IPS-11a (cell line): Measurements from ENCODE around the gene SPATA46.
"Not testable (repeated sequence)": the region's sequence is repeated elsewhere in the genome, so short reads cannot be mapped to it uniquely, and the experiment has no call there.

Source experiments
- H3K4me3 ChIP-seq: one replicate; pipeline ENCODE4 v1.5.1; 2013; ENCODE audit warnings: low read depth, low read length, control low read depth

SPATA46 gene, protein sequence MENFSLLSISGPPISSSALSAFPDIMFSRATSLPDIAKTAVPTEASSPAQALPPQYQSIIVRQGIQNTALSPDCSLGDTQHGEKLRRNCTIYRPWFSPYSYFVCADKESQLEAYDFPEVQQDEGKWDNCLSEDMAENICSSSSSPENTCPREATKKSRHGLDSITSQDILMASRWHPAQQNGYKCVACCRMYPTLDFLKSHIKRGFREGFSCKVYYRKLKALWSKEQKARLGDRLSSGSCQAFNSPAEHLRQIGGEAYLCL

DNA sequence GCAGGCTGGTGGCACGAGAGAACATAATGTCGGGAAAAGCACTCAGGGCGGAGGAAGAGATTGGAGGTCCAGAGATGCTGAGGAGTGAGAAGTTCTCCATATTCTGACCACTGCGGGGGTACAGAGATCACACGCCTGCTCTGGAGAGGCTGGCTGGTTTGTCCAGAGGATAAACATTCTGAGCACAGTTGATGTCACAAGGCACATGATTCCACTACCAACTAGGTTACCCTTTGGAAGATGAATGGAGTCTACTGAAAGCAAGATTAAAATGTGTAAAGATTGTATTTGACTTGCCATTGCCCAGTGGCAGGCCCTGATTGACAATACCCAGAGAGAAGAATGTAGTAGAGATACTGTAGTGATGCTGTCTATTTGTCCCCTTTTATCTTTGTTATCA, at the start of gene SPATA46:
TSS of gene SPATA46 (minus strand) at position 164 of the 400 bp plus-strand sequence. CDS start at position 100, 64 bp downstream.
- H3K4me3 ChIP-seq = no peak within 1 kb of the TSS

DNA sequence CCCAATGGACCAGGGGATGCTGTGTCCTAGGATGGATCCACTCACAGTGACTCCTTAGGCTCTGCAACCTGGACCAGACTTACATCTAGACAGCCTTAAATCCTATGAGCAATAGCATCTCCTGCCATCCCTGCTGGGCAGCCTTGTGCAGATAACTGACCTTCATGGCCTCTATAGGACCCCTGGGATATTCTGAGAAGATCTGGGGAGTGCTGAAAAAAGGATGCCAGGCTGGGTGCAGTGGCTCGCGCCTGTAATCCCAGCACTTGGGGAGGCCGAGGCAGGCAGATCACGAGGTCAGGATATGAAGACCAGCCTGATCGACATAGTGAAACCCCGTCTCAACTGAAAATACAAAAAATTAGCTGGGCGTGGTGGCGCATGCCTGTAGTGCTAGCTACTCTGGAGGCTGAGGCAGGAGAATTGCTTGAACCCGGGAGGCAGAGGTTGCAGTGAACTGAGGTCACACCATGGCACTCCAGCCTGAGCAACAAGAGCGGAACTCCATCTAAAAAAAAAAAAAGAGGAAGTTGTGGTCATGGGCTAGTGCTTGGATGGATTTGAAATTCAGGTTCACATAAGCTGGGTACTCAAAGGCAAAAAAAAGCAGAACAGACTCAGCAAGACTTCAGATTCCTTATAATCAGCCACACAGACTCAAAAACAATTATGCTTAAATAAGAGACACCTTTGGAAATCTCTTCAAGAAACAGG, 46.2 kb upstream of the SPATA46 start:
- no peak overlapping the region for H3K4me3 ChIP-seq

DNA sequence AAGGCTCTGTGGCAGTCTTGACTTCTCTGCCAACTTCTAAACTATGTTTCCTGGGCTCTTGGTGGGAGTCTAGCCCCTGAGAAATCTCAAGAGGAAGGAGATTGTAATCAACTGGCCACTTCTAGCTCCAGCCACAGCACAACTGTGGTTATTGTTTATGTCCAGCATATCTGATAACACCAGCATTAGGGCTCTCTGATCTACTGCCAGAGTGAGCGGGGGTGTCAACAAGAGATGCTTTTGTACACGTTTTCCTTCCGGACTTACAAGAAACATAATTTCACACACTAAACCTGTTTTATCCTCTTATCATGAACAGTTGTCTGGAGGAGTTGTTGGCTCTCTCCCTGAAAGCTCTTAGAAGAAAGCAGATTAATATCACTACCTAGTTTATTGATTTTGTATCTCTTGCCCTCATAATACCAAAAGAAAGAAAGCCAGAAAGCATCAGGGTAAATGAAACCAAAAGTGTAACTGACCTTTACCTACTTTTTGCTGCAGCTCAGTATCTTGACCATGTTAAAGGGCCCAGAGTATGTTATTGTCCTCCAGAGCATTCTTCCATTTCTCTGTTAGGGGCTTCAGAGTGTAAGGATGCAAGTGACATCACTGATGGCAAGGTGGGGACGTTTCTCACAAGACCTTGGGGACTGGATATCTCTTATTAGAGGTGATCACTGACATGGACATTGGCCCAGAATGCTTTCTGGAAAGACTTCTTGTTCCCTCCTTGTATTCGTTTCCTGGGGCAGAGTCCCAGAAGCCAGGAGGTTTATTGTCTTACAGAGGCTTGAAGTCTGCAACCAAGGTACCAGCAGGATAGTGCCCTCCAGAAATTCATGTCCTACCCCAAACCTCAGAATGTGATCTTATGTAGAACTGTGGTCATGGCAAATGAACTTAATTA, 44.9 kb upstream of the SPATA46 start:
- H3K4me3 ChIP-seq = no peak overlapping the region

DNA sequence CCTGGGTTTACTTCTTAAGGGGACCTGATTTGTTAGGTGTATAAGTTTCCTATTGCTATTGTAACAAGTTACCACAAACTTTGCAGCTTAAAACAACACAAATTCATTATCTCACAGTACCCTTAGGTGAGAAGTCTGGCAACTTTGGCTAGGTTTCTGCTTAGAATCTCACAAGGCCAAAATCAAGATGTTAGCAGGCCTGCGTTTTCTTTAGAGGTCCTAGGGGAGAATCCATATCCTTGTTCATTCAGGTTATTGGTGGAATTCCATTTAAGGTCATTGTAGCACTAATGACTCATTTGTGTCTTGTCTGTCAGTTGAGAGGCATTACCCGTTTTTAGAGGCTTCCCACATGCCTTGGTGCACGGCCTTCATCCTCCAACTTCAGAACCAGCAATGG, 43.5 kb upstream of the SPATA46 start:
- no peak overlapping the region for H3K4me3 ChIP-seq

DNA sequence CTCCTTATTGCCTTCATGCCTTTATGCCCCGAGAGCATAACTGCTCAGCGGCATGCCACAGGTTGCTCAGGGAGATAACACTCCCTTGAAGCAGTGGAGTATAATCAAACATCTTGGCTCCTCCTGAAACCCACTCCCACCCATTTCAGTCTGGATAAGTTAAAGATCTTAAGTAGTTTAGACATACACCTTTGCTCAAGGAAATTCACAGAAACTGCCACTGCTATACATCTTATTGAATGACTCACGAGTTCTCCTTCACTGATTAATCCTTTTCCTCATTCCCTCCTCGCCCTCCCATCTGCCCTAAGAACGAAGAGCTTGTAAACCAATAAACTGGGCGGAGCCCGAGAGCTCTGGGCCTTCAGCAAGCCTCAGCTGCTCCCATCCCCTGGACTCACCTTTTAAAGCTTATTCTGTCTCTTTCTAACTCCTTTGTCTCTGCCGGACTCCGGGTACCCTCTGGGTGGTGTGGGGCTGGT, 42.8 kb upstream of the SPATA46 start:
- H3K4me3 ChIP-seq = not testable (repeated sequence)

DNA sequence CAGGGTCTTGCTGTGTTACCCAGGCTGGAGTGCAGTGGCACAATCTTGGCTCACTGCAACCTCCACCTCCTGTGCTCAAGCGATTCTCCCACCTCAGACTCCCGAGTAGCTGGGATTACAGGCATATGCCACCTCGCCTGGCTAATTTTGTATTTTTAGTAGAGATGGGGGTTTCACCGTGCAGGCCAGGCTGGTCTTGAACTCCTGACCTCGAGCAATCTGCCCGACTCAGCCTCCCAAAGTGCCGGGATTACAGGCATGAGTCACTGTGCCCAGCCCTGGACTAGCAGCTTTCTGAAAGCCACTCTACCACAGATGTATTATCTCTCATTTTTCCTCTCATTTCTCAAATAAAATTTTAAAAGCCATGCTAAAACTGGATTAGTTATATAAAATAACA, 41.9 kb upstream of the SPATA46 start:
- not testable (repeated sequence) for H3K4me3 ChIP-seq

DNA sequence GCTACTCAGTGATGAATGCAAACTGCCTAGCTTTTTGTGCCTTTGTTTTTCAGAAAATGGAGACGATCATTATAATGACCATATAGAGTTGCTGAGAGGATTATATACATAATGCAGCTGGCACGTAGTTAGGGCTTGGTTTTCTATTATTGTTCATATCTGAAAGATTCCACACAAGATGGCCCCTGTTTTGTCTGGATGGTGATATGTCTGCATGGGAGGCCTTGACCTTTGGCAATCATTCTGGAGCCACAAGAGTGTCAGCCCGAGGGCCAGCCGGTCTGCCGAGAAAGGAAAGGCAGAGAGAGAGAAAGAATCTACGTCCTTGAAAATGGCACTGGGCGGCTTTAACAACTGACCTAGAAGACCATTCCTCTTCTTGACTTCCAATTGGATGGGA, 41.0 kb upstream of the SPATA46 start:
- H3K4me3 ChIP-seq = no peak overlapping the region

DNA sequence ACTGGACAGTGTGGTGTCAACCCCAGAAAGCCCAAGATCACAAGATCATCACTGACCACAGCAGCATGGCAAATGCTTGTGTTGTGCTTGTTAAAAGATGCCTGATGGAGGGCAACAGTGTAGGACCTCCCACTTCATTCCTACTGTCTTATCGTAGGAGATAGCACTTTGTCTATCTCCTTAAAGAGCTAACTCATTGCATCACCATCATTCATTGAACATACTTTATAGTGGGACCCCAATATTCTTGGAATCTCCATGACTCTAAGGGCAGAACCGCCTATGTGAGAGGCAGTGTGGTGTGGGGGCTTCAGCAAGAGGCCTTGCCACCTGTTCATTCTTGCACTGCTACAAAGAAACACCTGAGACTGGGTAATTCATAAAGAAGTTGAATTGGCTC, 40.3 kb upstream of the SPATA46 start:
- no peak overlapping the region for H3K4me3 ChIP-seq

DNA sequence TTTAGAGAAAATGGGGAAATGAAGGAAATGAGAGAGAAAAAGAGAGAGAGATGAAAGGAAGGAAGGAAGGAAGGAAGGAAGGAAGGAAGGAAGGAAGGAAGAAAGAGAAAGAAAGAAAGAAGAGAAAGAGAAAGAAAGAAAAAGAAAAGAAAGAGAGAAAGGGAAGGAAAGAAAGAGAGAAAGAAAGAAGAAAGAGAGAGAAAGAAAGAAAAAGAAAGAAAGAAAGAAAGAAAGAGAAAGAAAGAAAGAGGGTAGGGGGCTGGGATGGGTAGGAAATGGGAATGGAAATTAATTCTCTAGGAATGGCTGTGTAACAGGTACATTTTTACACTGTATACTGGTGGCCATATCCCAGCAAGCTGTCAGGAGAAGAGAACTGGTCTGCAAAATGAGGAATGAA, 39.6 kb upstream of the SPATA46 start:
- H3K4me3 ChIP-seq = no peak overlapping the region

DNA sequence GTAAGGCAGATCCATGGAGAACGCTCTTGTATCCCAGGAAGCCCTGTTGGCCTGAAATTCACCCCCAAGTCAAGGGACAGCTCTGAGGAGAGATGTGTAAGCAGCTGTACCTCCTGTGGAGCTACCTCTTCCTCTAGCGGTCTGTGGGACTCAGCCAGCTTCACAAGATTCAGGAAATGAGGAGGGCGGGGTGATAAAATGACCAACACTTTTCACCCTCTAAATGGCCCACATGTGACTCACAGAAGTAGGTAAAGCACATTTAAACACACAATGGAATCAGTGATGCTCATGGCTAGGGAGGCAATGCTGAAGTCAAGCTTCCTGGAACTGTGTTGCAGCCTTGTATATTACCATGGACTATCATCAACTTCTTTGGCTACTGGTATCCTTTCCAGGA, 35.3 kb upstream of the SPATA46 start, which contains the start of gene SH2D1B:
TSS of gene SH2D1B (minus strand) at position 135 of the 400 bp plus-strand sequence. CDS start at position 15, 120 bp downstream.
- no peak within 1 kb of the TSS for H3K4me3 ChIP-seq

DNA sequence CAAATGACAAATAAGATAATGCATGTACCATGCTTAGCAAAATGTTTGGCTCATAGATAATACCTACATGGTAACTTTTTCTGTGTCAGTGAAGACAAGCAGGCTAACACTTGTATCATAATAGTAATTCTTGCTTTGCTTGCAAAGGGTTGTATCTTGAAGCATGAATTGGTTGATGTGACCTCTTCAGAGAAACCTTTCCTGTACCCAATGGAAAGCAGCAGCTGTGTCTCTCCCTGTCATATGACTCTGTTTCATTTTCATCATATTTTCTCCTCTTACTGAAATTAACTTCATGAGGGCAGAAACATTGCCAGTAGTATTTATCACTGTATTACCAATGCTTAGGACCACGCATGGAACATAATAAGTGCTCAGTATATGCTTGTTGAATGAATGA, 30.9 kb upstream of the SPATA46 start:
- no peak overlapping the region for H3K4me3 ChIP-seq

DNA sequence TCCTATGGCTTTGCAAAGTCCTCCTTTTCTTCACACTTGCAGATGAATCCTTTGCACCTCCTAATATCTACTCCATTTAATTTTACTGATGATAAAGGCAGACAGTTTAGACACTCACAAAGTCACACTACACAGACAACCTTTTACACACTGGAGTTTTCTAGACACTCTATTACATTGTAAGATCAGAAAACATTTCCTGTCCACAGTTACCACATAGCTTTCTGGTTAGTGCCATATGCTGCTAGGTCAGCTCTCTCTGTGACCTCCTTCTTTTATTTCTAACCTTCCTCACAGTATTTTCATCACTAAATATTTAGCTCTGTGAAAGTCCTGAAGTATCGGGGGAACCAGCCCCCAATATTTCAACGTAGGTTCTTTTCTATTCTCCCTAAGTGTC, 30.2 kb upstream of the SPATA46 start:
- H3K4me3 ChIP-seq = no peak overlapping the region

DNA sequence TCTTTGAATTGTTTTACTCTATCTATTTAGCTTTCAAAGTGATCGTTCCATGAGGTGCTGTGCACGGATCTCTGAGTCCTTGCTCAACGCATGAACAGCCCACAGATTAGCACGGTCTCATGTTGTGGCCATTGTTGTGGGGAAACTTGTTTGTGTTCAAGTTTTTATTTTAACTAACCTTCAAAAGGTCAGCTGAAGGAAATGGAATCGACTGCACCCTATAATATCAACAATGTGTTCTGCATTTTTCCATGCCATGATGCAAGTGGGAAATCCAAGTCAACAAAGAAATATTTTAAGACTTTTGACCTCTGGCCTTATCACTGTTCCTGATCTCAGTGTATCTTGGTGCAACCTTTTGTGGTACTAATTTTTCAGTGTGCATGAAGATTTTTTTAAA, 29.1 kb upstream of the SPATA46 start:
- no peak overlapping the region for H3K4me3 ChIP-seq

DNA sequence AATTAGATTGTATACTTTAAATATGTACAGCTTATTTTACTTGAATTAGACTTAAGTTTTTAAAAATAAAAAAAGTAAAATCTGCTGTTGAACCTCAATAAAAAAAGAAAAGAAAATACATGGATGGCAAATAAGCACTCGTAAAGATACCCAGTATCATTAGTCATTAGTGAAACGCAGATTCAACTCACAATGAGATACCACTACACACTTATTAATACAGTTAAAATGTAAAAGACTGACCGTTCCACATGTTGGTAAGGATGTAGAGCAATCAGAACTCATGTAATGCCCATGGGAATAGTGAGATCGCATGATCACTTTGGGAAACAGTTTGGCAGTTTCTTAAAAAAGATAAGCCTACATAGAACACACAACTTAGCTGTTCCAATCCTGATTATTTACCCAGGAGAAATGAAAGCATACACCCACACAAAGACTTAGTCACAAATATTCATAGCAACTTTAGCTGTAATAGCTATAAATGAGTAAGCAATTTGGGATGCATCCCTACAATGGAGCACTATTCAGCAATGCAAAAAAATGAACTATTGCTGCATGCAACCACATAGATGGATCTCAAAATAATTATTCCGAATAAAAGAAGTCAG, 28.0 kb upstream of the SPATA46 start:
- H3K4me3 ChIP-seq = no peak overlapping the region

DNA sequence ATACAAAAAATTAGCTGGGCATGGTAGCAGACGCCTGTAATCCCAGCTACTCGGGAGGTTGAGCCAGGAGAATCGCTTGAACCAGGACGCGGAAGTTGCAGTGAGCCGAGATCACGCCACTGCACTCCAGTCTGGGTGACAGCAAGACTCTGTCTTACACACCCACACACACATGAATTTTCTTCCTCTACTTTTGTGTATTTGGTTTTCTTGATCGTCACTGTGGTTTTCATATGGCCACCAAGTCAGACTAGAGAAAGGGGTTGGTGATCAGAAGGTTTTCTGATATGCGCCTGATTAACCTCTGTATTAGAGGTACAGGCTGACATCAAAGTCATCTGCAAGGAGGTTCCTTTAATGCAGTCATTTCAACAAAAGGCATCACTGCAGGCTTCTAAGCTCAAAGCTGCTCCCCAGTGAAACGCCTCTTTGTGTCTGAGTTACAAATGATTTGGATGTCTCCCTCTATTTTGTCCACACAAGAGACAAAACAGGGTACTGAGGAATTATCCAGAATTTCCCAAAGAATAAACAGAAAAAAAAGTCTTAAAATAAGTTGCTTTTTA, 24.2 kb upstream of the SPATA46 start:
- no peak overlapping the region for H3K4me3 ChIP-seq

DNA sequence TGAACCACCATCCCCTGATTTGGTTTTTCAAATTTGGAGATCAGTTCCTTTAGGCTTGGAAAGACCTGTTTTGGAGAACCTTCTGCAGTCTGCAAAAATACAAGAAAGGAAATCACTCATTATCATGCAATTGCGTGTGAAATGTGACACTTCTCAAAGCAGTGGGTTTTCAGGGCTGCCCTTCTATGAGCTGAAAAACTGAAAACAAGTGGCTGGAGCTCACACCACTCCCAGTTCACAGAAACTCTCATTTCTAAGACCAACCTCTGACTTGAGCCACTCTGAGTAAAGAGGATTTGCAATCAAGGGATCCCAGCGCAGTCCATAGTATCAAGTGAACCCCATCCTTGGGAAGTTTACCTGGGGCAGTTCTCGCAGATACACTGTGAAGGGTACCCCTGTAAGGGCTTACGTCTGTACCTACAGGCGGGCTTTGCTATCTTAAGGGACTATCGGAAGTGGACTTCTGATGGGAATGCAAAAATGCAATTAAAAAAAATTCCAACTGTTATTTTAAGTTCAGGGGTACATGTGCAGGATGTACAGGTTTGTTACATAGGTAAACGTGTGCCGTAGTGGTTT, 22.4 kb upstream of the SPATA46 start:
- H3K4me3 ChIP-seq = no peak overlapping the region

DNA sequence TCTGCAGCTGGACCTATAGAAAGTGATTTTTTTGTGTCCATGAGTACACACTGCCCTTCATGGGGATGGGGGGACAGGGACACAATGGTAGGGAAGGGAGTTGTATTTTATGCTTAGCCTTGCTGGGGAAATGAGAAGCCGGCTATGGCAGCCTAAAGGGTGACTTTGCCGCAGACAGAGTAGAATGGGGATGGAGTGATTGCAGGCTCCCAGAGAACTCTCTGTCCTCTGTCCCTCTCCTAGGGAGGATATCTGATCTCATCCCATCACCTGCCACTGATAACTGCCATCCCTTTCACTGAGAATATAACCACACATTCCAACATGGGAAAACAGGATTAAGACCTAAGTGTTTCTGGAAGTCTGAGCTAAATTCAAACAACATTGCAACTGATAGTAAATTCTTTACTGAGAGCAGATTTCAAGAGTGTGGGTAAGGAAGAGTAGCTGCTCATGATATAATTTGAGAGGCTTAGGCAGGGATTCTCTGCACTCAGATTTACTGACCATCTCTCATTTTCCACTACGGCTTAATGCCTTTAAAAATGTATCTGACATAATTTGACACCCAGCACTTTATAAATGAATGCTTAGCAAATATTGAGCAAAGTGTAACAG, 21.4 kb upstream of the SPATA46 start:
- H3K4me3 ChIP-seq = no peak overlapping the region

DNA sequence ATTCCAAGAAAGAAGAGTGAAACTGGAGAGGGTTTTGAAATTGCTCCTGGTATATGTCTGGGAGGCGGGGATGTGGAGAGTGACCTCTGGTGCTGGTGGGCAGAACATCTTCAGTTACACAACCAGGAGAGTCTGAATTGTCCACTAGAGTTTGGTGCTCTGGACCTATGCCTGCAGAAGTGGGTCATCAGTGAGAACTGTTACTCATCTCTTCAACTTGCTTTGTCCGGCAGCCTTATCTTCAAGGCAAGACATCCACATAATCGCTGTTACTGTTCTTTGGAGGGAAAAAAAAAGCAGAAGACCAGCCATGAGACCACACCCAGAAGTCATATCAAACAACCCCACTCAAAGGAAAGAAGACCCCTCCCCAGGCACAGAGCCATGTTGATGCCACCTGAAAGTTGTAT, 20.4 kb upstream of the SPATA46 start:
- H3K4me3 ChIP-seq = no peak overlapping the region

DNA sequence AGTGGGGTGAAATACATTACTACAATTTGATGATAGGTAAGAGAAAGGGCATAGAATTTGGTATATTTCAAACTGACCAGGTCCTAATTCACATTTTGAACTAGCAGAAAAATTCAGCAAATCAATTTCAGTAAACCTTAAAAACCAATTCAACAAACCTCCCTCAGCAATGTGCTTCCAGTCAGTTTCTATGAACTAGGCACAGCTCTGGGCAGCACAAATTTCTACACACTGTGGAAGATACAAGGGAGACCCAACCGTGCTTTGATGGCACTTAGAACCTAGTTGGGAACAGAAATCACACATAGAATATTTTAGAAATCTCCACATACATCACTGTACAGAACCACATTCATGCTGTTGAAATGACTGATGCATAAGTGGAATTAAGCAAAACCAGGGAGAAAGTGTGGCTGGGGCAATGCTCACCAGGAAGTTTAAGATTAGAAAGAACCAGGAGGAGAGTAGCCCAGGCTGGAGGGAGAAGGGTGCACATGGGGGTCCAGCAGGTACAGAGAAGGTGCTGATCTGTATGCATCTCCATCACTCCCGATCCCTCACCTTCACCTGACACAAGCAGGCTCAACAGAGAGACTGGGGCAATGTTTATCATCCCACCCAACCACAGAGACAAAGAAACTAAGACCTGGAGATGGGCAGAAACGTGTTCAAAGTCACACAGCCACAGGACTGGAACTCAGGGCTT, 19.7 kb upstream of the SPATA46 start:
- no peak overlapping the region for H3K4me3 ChIP-seq
